GM21717 (cell line): ENCODE measurements around the gene DOK1.

ENCODE experiments used
- ATAC-seq: cut with Tn5 transposase; IDR thresholded peaks from one replicate; pipeline ENCODE4 v1.9.1; 2021; ENCODE audit warnings: mild to moderate bottlenecking, moderate library complexity; ENCODE audit not compliant: unreplicated experiment

Gene DOK1

GRCh38 chr2:74525717-74526648 is 28.5 kb upstream of the DOK1 start, which contains the start of gene DQX1:
Gene DQX1, minus strand, starts transcription at chr2:74526231. Its CDS starts 502 bp downstream, at chr2:74525729.
- ATAC-seq: no peak

- no peak for ATAC-seq
Measured at GRCh38 chr2:74526649-74527230, 27.8 kb upstream of the DOK1 start.

- no peak for ATAC-seq
Measured at GRCh38 chr2:74527741-74528140, 26.8 kb upstream of the DOK1 start.

- peak; percentile 14 for ATAC-seq
Measured at GRCh38 chr2:74528600-74529356, 25.7 kb upstream of the DOK1 start.

GRCh38 chr2:74529357-74530238 is 24.9 kb upstream of the DOK1 start, which contains the start of the genes AUP1 and HTRA2:
Gene AUP1, minus strand, starts transcription at chr2:74529706. Its CDS starts 77 bp downstream, at chr2:74529629.
Gene HTRA2, plus strand, starts transcription at chr2:74529933. Its CDS starts 74 bp downstream, at chr2:74530007.
- peak; percentile 74 for ATAC-seq

- ATAC-seq: peak; percentile 30
Measured at GRCh38 chr2:74530239-74531187, 24.0 kb upstream of the DOK1 start.

- no peak for ATAC-seq
Measured at GRCh38 chr2:74531666-74532065, 22.9 kb upstream of the DOK1 start.

GRCh38 chr2:74532222-74532621 is 22.3 kb upstream of the DOK1 start:
- no peak for ATAC-seq

- ATAC-seq: no peak
Measured at GRCh38 chr2:74533464-74533863, 21.1 kb upstream of the DOK1 start.

GRCh38 chr2:74534411-74534810 is 20.1 kb upstream of the DOK1 start:
- no peak for ATAC-seq

GRCh38 chr2:74535440-74535965 is 19.0 kb upstream of the DOK1 start:
- ATAC-seq: no peak

- no peak for ATAC-seq
Measured at GRCh38 chr2:74536166-74536950, 18.2 kb upstream of the DOK1 start.

GRCh38 chr2:74537140-74537539 is 17.4 kb upstream of the DOK1 start:
- ATAC-seq: no peak

GRCh38 chr2:74538881-74539339 is 15.6 kb upstream of the DOK1 start:
- no peak for ATAC-seq

- no peak for ATAC-seq
Measured at GRCh38 chr2:74540291-74540690, 14.2 kb upstream of the DOK1 start.

GRCh38 chr2:74542978-74543377 is 11.5 kb upstream of the DOK1 start:
- ATAC-seq: no peak

GRCh38 chr2:74544634-74545033 is 9.9 kb upstream of the DOK1 start:
- ATAC-seq: no peak

GRCh38 chr2:74546004-74546403 is 8.5 kb upstream of the DOK1 start:
- ATAC-seq: no peak
